Measurements from ENCODE around the gene CX3CL1.
"Not testable (repeated sequence)": the region's sequence is repeated elsewhere in the genome, so short reads cannot be mapped to it uniquely, and the experiment has no call there.

CX3CL1 gene

GRCh38 chr16:57383276-57384247 lies 11.3 kb downstream of the CX3CL1 start:
- DNase-seq: no peak

- DNase-seq: no peak
Measured at GRCh38 chr16:57384248-57385070, 12.2 kb downstream of the CX3CL1 start.

GRCh38 chr16:57385083-57385482 lies 12.8 kb downstream of the CX3CL1 start:
- DNase-seq: no peak

- no peak for DNase-seq
Measured at GRCh38 chr16:57386381-57386951, 14.2 kb downstream of the CX3CL1 start.

GRCh38 chr16:57387598-57388354 lies 15.5 kb downstream of the CX3CL1 start:
- no peak for DNase-seq

GRCh38 chr16:57388359-57389086 lies 16.2 kb downstream of the CX3CL1 start:
- no peak for DNase-seq

GRCh38 chr16:57389087-57389468 lies 16.8 kb downstream of the CX3CL1 start:
- DNase-seq: no peak

GRCh38 chr16:57390636-57391295 lies 18.5 kb downstream of the CX3CL1 start:
- no peak for DNase-seq

- DNase-seq: no peak
Measured at GRCh38 chr16:57391300-57391699, 19.0 kb downstream of the CX3CL1 start.

- DNase-seq: no peak
Measured at GRCh38 chr16:57391708-57392107, 19.4 kb downstream of the CX3CL1 start.

- no peak for DNase-seq
Measured at GRCh38 chr16:57392694-57393093, 20.4 kb downstream of the CX3CL1 start.

GRCh38 chr16:57394444-57394843 lies 22.2 kb downstream of the CX3CL1 start:
- DNase-seq: no peak

GRCh38 chr16:57395026-57395425 lies 22.7 kb downstream of the CX3CL1 start:
- no peak for DNase-seq

GRCh38 chr16:57396786-57397185 lies 24.5 kb downstream of the CX3CL1 start:
- DNase-seq: no peak

- not testable (repeated sequence) for DNase-seq
Measured at GRCh38 chr16:57397493-57397892, 25.2 kb downstream of the CX3CL1 start.

- no peak for DNase-seq
Measured at GRCh38 chr16:57401943-57402640, 29.8 kb downstream of the CX3CL1 start.

- no peak for DNase-seq
Measured at GRCh38 chr16:57403965-57404817, 31.9 kb downstream of the CX3CL1 start, which contains the start of gene CCL17. TSS of gene CCL17 (plus strand) at chr16:57404767. CDS start at chr16:57413933, 9,166 bp downstream.

GRCh38 chr16:57405097-57405496 lies 32.8 kb downstream of the CX3CL1 start:
- DNase-seq: no peak

GRCh38 chr16:57406881-57407280 lies 34.6 kb downstream of the CX3CL1 start:
- DNase-seq: no peak

Data from effector CD8-positive, alpha-beta T cell (primary cell).